HG03159 (cell line): ENCODE results near the gene TEAD1.
A peak's percentile ranks its signal among the peaks of the same experiment; 100 is the strongest.

Experiments used
- ATAC-seq: cut with Tn5 transposase; IDR thresholded peaks from one replicate; pipeline ENCODE4 v1.9.1; 2021; ENCODE audit warnings: mild to moderate bottlenecking, moderate library complexity; ENCODE audit not compliant: unreplicated experiment

TEAD1 gene

GRCh38 chr11:12886508-12886907 lies 212.3 kb downstream of the TEAD1 start:
- ATAC-seq, result no peak

DNA sequence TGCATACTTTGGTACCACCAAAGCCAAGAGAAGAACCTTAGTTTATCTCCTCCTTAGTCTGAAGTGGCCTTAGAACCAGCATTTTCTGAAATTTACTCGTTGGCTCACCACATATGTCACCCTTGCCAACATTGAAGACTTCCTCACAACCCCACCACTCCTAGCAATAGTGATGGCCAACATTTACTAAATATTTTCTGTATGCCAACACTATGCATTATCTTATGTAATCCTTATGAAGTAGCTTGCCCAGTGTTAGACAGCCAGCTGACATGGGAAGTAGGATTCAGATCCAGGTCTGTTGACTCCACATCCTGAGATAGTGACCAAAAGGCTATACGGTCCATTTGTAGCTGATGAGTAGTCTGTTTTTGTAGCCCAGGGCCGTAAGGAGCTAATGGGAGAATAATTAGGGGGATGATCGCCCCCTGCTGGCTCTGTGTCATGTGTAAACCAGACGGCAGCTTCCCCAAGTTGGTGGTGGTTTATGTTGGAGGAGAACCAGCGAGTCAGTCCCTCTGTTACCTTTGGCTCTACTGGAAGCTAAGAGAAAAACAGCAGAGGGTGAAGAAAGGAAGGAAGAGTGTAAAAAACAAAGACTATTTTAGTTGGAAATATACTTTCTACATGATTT lies 214.4 kb downstream of the TEAD1 start:
- ATAC-seq, result peak; percentile 83

- no peak for ATAC-seq
Measured at GRCh38 chr11:12889243-12889642, 215.0 kb downstream of the TEAD1 start.

DNA sequence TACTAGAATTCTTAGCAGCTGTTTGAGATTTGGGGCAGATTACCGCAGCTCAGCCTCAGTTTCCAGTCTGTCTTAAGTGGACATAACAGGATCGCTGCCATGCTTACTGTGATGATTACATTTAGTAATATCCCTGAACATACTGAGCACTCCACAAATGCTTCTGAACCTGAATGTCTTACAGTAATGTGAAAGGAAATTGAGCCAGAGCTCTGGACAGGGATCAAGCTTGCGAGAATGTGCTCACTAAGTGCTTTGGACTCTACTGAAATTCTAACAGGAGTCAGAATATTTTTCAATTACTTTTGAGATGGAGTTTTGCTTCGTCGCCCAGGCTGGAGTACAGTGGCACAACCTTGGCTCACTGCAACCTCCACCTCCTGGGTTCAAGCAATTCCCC lies 216.3 kb downstream of the TEAD1 start:
- no peak for ATAC-seq

- ATAC-seq, result peak; percentile 63
Measured at GRCh38 chr11:12893787-12894672, 219.8 kb downstream of the TEAD1 start.

GRCh38 chr11:12897390-12897789 lies 223.2 kb downstream of the TEAD1 start:
- no peak for ATAC-seq

DNA sequence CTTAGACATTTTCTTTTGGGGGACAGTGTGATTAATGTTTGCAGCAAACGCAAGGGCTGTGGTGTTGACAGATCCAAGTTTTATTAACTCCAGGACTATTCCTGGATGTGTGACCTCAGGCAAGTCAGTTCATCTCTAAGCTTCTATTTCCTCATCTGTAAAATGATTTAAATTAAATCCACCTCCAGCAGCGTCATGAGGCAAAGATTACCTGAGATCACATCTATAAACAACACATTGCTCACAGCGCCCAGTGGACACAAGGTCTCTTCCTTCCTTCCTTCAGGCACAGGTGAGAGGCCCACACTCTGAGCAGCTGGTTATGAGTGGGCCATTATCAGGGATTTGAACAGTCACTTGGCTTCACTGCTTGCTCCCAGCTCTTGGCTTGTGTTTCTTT lies 223.6 kb downstream of the TEAD1 start:
- no peak for ATAC-seq

- no peak for ATAC-seq
Measured at GRCh38 chr11:12900496-12900895, 226.3 kb downstream of the TEAD1 start.

GRCh38 chr11:12901272-12901671 lies 227.1 kb downstream of the TEAD1 start:
- peak; percentile 61 for ATAC-seq

GRCh38 chr11:12901874-12902481 lies 227.8 kb downstream of the TEAD1 start:
- ATAC-seq, result no peak

DNA sequence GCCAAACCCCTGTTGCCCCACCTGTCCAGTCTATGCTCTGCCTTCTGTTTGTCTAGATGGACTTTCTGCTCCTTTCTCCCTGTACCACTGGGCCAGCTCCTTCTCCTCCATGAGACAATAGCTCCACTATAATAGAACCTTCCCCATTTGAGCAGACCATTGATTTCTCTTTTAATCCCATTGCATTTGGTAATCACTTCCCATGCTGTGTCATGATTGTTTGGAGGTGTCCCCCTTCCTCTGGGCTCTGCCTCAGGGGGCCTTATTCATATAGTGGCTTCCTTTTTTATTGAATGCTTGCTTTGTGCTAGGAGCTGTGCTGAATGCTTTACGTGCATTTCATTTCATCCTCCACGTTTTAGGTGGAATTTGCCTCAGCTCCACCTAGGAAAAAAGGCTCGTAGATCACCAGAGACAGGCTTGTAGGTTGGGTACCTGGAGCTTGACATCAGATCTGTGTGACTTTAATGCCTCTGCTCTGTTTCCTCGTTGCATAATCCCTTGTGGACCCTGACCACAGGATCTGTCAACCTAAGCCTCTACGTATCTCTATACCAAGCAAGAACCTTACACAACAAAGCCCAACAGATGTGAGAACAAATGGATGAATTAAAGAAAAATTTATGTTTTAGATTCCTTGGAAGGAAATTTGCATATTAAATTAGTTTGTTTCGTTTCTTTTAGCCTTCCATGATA lies 228.7 kb downstream of the TEAD1 start:
- no peak for ATAC-seq

DNA sequence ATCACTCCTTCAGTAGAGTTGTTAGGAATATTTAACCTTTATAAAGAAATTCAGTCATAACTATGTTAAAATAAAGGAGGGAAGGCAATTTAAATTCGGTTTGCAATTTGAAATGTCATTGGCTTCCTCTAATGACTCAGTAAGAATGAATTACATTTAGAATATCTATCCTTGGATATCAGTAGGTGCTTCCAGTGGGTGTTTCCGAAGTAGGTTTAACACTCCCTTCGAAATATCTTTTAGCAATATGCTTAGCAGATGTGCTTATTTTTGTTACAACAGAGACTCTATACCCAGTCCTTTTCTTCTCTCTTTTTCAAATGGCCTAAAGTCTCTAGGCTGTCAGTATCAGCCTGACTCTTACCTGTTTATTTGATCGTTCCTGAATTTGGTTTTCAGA lies 231.2 kb downstream of the TEAD1 start:
- ATAC-seq, result no peak

DNA sequence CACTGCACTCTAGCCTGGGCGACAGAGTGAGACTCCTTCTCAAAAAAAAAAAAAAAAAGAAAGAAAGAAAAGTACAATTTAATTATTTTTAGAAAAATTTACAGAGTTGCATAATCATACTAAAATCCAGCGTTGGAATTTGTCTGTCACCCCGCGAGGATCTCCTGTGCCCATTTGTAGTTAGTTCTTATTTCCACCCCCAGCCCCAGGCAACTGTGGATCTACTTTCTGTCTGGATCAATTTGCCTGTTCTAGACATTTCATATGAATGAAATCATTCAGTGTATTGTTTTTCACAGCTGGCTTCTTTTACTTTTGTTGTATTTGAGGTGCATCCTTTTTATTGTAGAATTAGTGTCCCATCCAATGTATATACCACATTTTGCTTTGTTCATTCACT lies 232.3 kb downstream of the TEAD1 start:
- ATAC-seq, result no peak

GRCh38 chr11:12909879-12910278 lies 235.7 kb downstream of the TEAD1 start:
- ATAC-seq, result no peak

DNA sequence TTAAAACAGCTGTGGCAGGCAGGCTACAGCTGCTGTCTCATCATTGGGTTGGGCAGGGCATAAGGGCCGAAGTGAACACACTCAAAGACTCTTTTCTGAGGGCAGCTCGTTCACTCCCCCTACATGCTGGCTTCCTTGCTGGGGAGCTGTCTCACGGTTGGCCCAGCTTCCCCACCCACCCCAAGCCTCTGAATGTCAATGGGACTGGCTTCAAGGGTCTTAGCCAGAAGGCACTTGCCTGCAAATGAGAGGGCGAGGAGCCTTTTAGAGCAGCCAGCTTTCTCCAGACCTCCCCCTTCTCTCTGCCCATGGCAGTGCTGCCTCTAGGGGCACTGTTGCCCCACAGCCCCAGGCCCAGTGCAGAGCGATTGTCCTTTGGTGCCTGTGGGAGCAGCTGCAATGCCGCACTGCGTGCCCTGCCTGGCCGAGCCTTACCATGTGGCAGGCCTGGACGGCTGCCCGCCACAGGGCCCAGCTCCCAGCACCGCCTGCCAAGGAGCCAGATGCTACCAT lies 240.2 kb downstream of the TEAD1 start:
- peak; percentile 81 for ATAC-seq

GRCh38 chr11:12915093-12915492 lies 240.9 kb downstream of the TEAD1 start:
- ATAC-seq, result no peak

GRCh38 chr11:12917822-12918221 lies 243.6 kb downstream of the TEAD1 start:
- no peak for ATAC-seq

DNA sequence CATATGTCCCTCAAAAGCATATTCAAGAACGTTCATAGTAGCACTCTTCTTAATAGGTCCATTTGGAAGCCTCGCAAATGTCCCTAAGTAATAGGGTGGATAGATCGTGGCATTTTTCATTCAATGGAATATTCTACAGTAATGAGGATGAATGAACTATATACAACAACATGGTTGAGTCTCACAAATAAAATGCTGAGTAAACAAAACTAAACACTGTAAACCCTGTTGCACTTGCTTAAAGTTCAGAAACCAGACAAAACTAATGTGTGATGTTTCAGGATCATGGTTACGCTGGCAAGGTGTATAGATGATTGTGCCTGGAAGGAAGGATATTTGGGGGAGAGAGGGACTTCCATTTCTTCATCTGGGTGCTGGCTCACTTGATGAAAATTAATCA lies 244.4 kb downstream of the TEAD1 start:
- ATAC-seq, result no peak

GRCh38 chr11:12922418-12922817 lies 248.2 kb downstream of the TEAD1 start:
- no peak for ATAC-seq

GRCh38 chr11:12922980-12923507 lies 248.8 kb downstream of the TEAD1 start:
- no peak for ATAC-seq

DNA sequence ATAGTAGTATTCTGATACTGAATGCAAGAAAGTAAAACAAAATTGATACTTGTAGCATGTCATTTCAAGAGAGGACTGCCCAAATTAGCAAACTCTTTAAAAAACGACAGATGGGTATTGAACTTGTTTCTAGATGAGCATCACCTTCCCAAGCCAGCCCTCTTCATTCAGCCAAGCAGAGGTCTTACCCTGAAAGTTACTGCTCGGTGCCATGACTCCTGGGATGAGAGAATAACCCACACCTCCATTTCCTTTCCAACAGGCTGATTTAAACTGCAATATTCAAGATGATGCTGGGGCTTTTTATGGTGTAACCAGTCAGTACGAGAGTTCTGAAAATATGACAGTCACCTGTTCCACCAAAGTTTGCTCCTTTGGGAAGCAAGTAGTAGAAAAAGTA lies 250.4 kb downstream of the TEAD1 start:
- ATAC-seq, result no peak
